ENCODE measurements around the gene ANGEL2. TPM values are rescaled to one million over a fixed set of nuclear protein-coding genes. Genes with fewer than 3 reads are reported as not detected.

Gene ANGEL2
- total RNA-seq, 2 donors from 2014 or later = 55.8 to 60.4 TPM

GRCh38 chr1:212958175-212958574, 57.5 kb downstream of the ANGEL2 start:
- peaks cover 44% of the 10 kb centered on the region for H3K36me3 Mint-ChIP-seq (ENCODE audit: low read depth)
- Histone ChIP-seq H3K9me3 (ENCODE audit: control insufficient read depth, low read length) (no peaks in the 10 kb centered on the region), H3K27me3 (ENCODE audit: control insufficient read depth, insufficient read depth, low read length, poor library complexity, severe bottlenecking) (no peaks in the 10 kb centered on the region), H3K36me3 (ENCODE audit: control insufficient read depth, insufficient read depth, low read length) (peaks cover 18% of the 10 kb centered on the region), H3K4me1 (ENCODE audit: control insufficient read depth, insufficient read depth, low read length) (no peaks in the 10 kb centered on the region), H3K27ac (ENCODE audit: low read depth, low read length) (no peak overlapping the region), H3K4me3 (ENCODE audit: low read length) (no peak overlapping the region), H3K9ac (ENCODE audit: extremely low read depth, low read length, poor library complexity, severe bottlenecking) (no peak overlapping the region)
- DNase-seq = no peak
- no peaks in the 10 kb centered on the region for H3K27me3 Mint-ChIP-seq (ENCODE audit: insufficient read depth)
- 90 to 97% methylated on average over 9 to 10 of the region's 10 CpGs for WGBS, 2 experiments (ENCODE audit: insufficient coverage in 1 of 2, insufficient read length in 1 of 2)
- no peak overlapping the region for H3K4me3 Mint-ChIP-seq
- H3K27ac Mint-ChIP-seq = no peak overlapping the region
- no peak for TF ChIP-seq CTCF (conservative IDR thresholded peaks at IDR 0.05)
- no peaks in the 10 kb centered on the region for H3K4me1 Mint-ChIP-seq
- H3K9me3 Mint-ChIP-seq = no peaks in the 10 kb centered on the region

DNA sequence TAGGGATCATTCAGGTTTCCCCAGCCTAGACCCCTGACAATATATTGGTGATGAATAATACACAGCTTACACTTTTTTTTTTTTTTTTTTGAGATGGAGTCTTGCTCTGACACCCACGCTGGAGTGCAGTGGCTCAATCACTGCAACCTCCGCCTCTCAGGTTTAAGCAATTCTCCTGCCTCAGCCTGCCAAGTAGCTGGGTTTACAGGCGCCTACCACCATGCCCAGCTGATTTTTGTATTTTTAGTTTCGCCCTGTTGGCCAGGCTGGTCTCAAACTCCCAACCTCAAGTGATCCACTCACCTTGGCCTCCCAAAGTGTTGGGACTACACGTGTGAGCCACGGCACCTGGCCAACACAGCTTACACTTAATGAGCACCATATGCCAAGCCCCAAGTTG, 58.1 kb downstream of the ANGEL2 start:
- no peak overlapping the region for H3K4me3 Mint-ChIP-seq
- Histone ChIP-seq H3K4me1 (ENCODE audit: control insufficient read depth, insufficient read depth, low read length) (no peaks in the 10 kb centered on the region), H3K36me3 (ENCODE audit: control insufficient read depth, insufficient read depth, low read length) (peaks cover 18% of the 10 kb centered on the region), H3K4me3 (ENCODE audit: low read length) (no peak overlapping the region), H3K9ac (ENCODE audit: extremely low read depth, low read length, poor library complexity, severe bottlenecking) (no peak overlapping the region), H3K27ac (ENCODE audit: low read depth, low read length) (no peak overlapping the region), H3K27me3 (ENCODE audit: control insufficient read depth, insufficient read depth, low read length, poor library complexity, severe bottlenecking) (no peaks in the 10 kb centered on the region), H3K9me3 (ENCODE audit: control insufficient read depth, low read length) (no peaks in the 10 kb centered on the region)
- H3K27ac Mint-ChIP-seq = no peak overlapping the region
- H3K36me3 Mint-ChIP-seq (ENCODE audit: low read depth) = peaks cover 39% of the 10 kb centered on the region
- DNase-seq = no peak
- 88 to 92% methylated on average over 4 to 6 of the region's 6 CpGs for WGBS, 2 experiments (ENCODE audit: insufficient coverage in 1 of 2, insufficient read length in 1 of 2)
- TF ChIP-seq CTCF (conservative IDR thresholded peaks at IDR 0.05) = no peak
- H3K27me3 Mint-ChIP-seq (ENCODE audit: insufficient read depth) = no peaks in the 10 kb centered on the region
- no peaks in the 10 kb centered on the region for H3K4me1 Mint-ChIP-seq
- H3K9me3 Mint-ChIP-seq = no peaks in the 10 kb centered on the region

DNA sequence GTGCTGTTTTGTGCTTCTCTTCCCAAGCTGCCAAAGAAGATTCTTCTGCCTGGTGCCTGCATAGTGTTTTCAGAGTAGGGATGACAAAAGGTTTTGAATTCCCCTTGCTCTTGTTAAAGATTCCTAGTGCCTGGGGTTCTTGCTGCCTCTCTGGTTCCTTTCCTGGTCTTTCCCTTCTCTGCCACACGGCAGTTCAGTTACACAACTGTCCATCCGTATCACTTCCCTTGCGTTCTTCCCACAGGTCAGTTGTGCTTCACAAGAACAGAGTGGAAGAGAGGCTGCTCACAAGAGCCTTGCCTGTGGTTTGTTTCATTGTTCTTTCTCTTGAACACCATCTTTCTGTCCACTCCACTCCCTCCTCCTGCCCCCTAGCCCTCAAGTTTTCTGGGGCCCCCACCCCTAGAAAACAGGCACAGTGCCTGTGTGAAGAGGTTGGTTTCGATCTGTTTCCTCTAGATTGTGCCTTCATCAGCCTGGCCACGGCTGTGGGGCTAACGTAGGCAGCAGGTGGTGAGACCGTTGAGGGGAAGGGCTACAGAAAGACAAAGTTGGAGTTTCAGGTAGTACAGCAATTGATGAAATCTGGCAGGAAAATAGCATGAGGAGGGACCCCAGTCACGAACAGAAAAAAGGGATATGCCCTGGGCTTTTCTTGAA, 59.6 kb downstream of the ANGEL2 start:
- no peak overlapping the region for H3K9ac ChIP-seq (ENCODE audit: extremely low read depth, low read length, poor library complexity, severe bottlenecking)
- no peaks in the 10 kb centered on the region for H3K4me1 Mint-ChIP-seq
- peaks cover 17% of the 10 kb centered on the region for H3K36me3 ChIP-seq (ENCODE audit: control insufficient read depth, insufficient read depth, low read length)
- peaks cover 24% of the 10 kb centered on the region for H3K36me3 Mint-ChIP-seq (ENCODE audit: low read depth)
- H3K27ac Mint-ChIP-seq = peak overlapping the region; percentile 3
- 88 to 93% methylated on average over 8 of the region's 8 CpGs for WGBS, 2 experiments (ENCODE audit: insufficient coverage in 1 of 2, insufficient read length in 1 of 2)
- TF ChIP-seq CTCF (conservative IDR thresholded peaks at IDR 0.05) = no peak
- no peak overlapping the region for H3K27ac ChIP-seq (ENCODE audit: low read depth, low read length)
- no peaks in the 10 kb centered on the region for H3K9me3 Mint-ChIP-seq
- H3K9me3 ChIP-seq (ENCODE audit: control insufficient read depth, low read length) = no peaks in the 10 kb centered on the region
- no peaks in the 10 kb centered on the region for H3K27me3 Mint-ChIP-seq (ENCODE audit: insufficient read depth)
- no peaks in the 10 kb centered on the region for H3K27me3 ChIP-seq (ENCODE audit: control insufficient read depth, insufficient read depth, low read length, poor library complexity, severe bottlenecking)
- no peak overlapping the region for H3K4me3 Mint-ChIP-seq
- DNase-seq = no peak
- no peaks in the 10 kb centered on the region for H3K4me1 ChIP-seq (ENCODE audit: control insufficient read depth, insufficient read depth, low read length)
- H3K4me3 ChIP-seq (ENCODE audit: low read length) = no peak overlapping the region

Measured in endodermal cell (in vitro differentiated cells).